Measurements from ENCODE around the gene TCF15. TPM values are rescaled to one million over a fixed set of nuclear protein-coding genes. Genes with fewer than 3 reads are reported as not detected.

TCF15 gene
- total and polyA plus RNA-seq, 2 of the 13 experiments (the other 11 are each of a cell fraction or from before 2014, with no cell fraction given): not detected

GRCh38 chr20:555976-556385 is 54.1 kb downstream of the TCF15 start (continued):
- TF ChIP-seq FOXP4 (CRISPR knock-in tag; IDR thresholded peaks at IDR 0.05): peak; percentile 34; the same call in 1 of the 2 replicates
- 0 out of 2 replicates have a peak, but pooled peaks have one; percentile 45 for TF ChIP-seq ESRRA (CRISPR knock-in tag; IDR thresholded peaks at IDR 0.05; ENCODE audit: low read depth)
- no peak for TF ChIP-seq ZBTB7A (CRISPR knock-in tag; IDR thresholded peaks at IDR 0.05)
- no peak for TF ChIP-seq ZNF414 (CRISPR knock-in tag; IDR thresholded peaks at IDR 0.05)
- TF ChIP-seq EEA1 (CRISPR knock-in tag; IDR thresholded peaks at IDR 0.05; ENCODE audit: borderline replicate concordance): no peak
- TF ChIP-seq RBFOX2 (IDR thresholded peaks at IDR 0.05; ENCODE audit: low read depth, low read length): no peak
- no peak for TF ChIP-seq TBP (CRISPR knock-in tag; IDR thresholded peaks at IDR 0.05)
- no peak for TF ChIP-seq DNMT3B (CRISPR knock-in tag; conservative IDR thresholded peaks at IDR 0.05)
- TF ChIP-seq IRX3 (CRISPR knock-in tag; IDR thresholded peaks at IDR 0.05; ENCODE audit: borderline replicate concordance, low read depth): no peak
- TF ChIP-seq HNRNPH1 (optimal IDR thresholded peaks at IDR 0.05; ENCODE audit: low read depth, low read length): no peak
- no peak for TF ChIP-seq DZIP1 (CRISPR knock-in tag; IDR thresholded peaks at IDR 0.05)
- TF ChIP-seq ZBTB37 (CRISPR knock-in tag; IDR thresholded peaks at IDR 0.05): no peak
- no peak for TF ChIP-seq ZSCAN31 (CRISPR knock-in tag; IDR thresholded peaks at IDR 0.05; ENCODE audit: low read depth)
- 0 out of 2 replicates have a peak, but pooled peaks have one; percentile 12 for TF ChIP-seq NCOA2 (CRISPR knock-in tag; IDR thresholded peaks at IDR 0.05)
- no peak for TF ChIP-seq ZKSCAN8 (CRISPR knock-in tag; IDR thresholded peaks at IDR 0.05; ENCODE audit: borderline replicate concordance)
- TF ChIP-seq ZNF281 (CRISPR knock-in tag; IDR thresholded peaks at IDR 0.05; ENCODE audit: borderline replicate concordance): no peak
- no peak for TF ChIP-seq ATRX (CRISPR knock-in tag; IDR thresholded peaks at IDR 0.05; ENCODE audit: borderline replicate concordance)

Data from HepG2 (cell line).